Common myeloid progenitor, CD34-positive (primary cell): ENCODE data around the gene EGLN1.
A peak's percentile ranks its signal among the peaks of the same experiment; 100 is the strongest.

Source experiments
- CTCF ChIA-PET: fragments of 350-600 bp; sonication (Branson Sonifier 250); formaldehyde crosslinking; loops from one replicate; lab custom pipeline; 2021; ENCODE audit warnings: antibody characterized with exemption; lab: Charles Lee
- POLR2A ChIA-PET: fragments of 350-600 bp; sonication (Branson Sonifier 250); formaldehyde crosslinking; loops from one replicate; lab custom pipeline; 2021; ENCODE audit warnings: antibody characterized with exemption; lab: Charles Lee
- DNase-seq, 3 donors: peaks; one replicate each; pipeline versions ENCODE4 v3.0.0 to v3.0.0-alpha.2; 2013
- H3K27ac ChIP-seq, 2 experiments: 1 replicate in 1 of 2; 2 replicates in 1 of 2; pipeline ENCODE4 v1.7.0; 2013; ENCODE audit warnings: inconsistent platforms in 2 of 2, low read length in 2 of 2, mild to moderate bottlenecking in 2 of 2, low read depth in 1 of 2, moderate library complexity in 1 of 2; ENCODE audit not compliant: severe bottlenecking in 2 of 2, insufficient read depth in 1 of 2, poor library complexity in 1 of 2
- H3K27me3 ChIP-seq, 5 experiments: replicated peaks in 2 of 5; 1 replicate in 3 of 5; 2 replicates in 2 of 5; pipeline versions ENCODE4 v1.6.1 to v1.7.0; 2013; ENCODE audit warnings: low read length in 4 of 5, mild to moderate bottlenecking in 2 of 5, moderate library complexity in 2 of 5, inconsistent platforms in 1 of 5; ENCODE audit not compliant: insufficient read depth in 5 of 5, control insufficient read depth in 4 of 5
- H3K36me3 ChIP-seq, 4 experiments: 1 replicate in 2 of 4; 2 replicates in 2 of 4; pipeline versions ENCODE4 v1.6.1 to v1.7.0; 2013; ENCODE audit warnings: low read length in 3 of 4, control low read depth in 1 of 4, mild to moderate bottlenecking in 1 of 4; ENCODE audit not compliant: control insufficient read depth in 4 of 4, insufficient read depth in 4 of 4
- H3K4me1 ChIP-seq, 4 experiments: 1 replicate in 3 of 4; 2 replicates in 1 of 4; pipeline versions ENCODE4 v1.6.1 to v1.7.1; 2013; ENCODE audit warnings: low read length in 3 of 4, mild to moderate bottlenecking in 3 of 4, control low read depth in 1 of 4, inconsistent platforms in 1 of 4, moderate library complexity in 1 of 4; ENCODE audit not compliant: control insufficient read depth in 4 of 4, insufficient read depth in 4 of 4; ENCODE audit errors: control extremely low read depth in 1 of 4
- H3K4me3 ChIP-seq, 7 experiments: 1 replicate in 4 of 7; 2 replicates in 3 of 7; pipeline versions ENCODE4 v1.5.1 to v1.7.0; 2013; ENCODE audit warnings: mild to moderate bottlenecking in 7 of 7, low read length in 6 of 7, moderate library complexity in 6 of 7, inconsistent platforms in 2 of 7, low read depth in 2 of 7, control low read depth in 1 of 7; ENCODE audit not compliant: insufficient read depth in 4 of 7, control insufficient read depth in 1 of 7; ENCODE audit errors: extremely low read depth in 1 of 7
- H3K9me3 ChIP-seq, 5 experiments: 1 replicate in 4 of 5; 2 replicates in 1 of 5; pipeline versions ENCODE4 v1.6.1 to v1.7.1; 2013; ENCODE audit warnings: low read length in 4 of 5, mild to moderate bottlenecking in 2 of 5, inconsistent platforms in 1 of 5, low read depth in 1 of 5, moderate library complexity in 1 of 5; ENCODE audit not compliant: control insufficient read depth in 4 of 5, insufficient read depth in 2 of 5; ENCODE audit errors: control extremely low read depth in 1 of 5
- WGBS: methylation state at CpG from one replicate; pipeline ENCODE4 v1.1.5; 2013; ENCODE audit not compliant: insufficient coverage; 5-methylcytosine and 5-hydroxymethylcytosine counted together

The EGLN1 gene

GRCh38 chr1:231419147-231419546 is 2.9 kb downstream of the EGLN1 start:
- no peaks in the 10 kb centered on the region for H3K9me3 ChIP-seq
- peaks cover 0 to 10% (median 8%) of the 10 kb centered on the region in 5 experiments for H3K27me3 ChIP-seq
- peak overlapping the region in 5 of 7 experiments; percentile 33 to 91 (median 79) for H3K4me3 ChIP-seq
- peaks cover 23 to 50% (median 37%) of the 10 kb centered on the region in 4 experiments for H3K4me1 ChIP-seq
- peaks cover 0 to 5% (median 2%) of the 10 kb centered on the region in 4 experiments for H3K36me3 ChIP-seq
- no peak overlapping the region for H3K27ac ChIP-seq
- 100% methylated on average over 1 of the region's 1 CpG for WGBS
- no peak for DNase-seq
- CTCF ChIA-PET = no interaction called here
- POLR2A ChIA-PET = no interaction called here

GRCh38 chr1:231418741-231419107 is 3.4 kb downstream of the EGLN1 start:
- H3K27ac ChIP-seq = no peak overlapping the region
- H3K4me3 ChIP-seq = peak overlapping the region in 4 of 7 experiments; percentile 33 to 91 (median 80)
- CTCF ChIA-PET = interaction anchor here (1.0 kb wide), 1 partner anchor 154 kb away, joined by 3 read pairs; no protein-coding TSS in a partner anchor
- POLR2A ChIA-PET = interaction anchor here (1.1 kb wide), 1 partner anchor 15 kb away, joined by 5 read pairs; no protein-coding TSS in a partner anchor
- WGBS = 92% methylated on average over 2 of the region's 4 CpGs
- H3K4me1 ChIP-seq = peaks cover 23 to 50% (median 37%) of the 10 kb centered on the region in 4 experiments
- H3K27me3 ChIP-seq = peaks cover 0 to 8% (median 3%) of the 10 kb centered on the region in 5 experiments
- DNase-seq = no peak
- H3K9me3 ChIP-seq = no peaks in the 10 kb centered on the region
- H3K36me3 ChIP-seq = peaks cover 0 to 5% (median 3%) of the 10 kb centered on the region in 4 experiments

- Histone ChIP-seq H3K27ac (no peak overlapping the region), H3K27me3 (peaks cover 0 to 4% (median 0%) of the 10 kb centered on the region in 5 experiments), H3K4me3 (peak overlapping the region in 2 of 7 experiments; percentile 64 to 81), H3K4me1 (peaks cover 23 to 50% (median 36%) of the 10 kb centered on the region in 4 experiments), H3K9me3 (no peaks in the 10 kb centered on the region), H3K36me3 (peaks cover 0 to 8% (median 4%) of the 10 kb centered on the region in 4 experiments)
- WGBS = 100% methylated on average over 2 of the region's 4 CpGs
- CTCF ChIA-PET = interaction anchor here (1.0 kb wide), 1 partner anchor 154 kb away, joined by 3 read pairs; no protein-coding TSS in a partner anchor
- POLR2A ChIA-PET = interaction anchor here (1.1 kb wide), 1 partner anchor 15 kb away, joined by 5 read pairs; no protein-coding TSS in a partner anchor
- no peak for DNase-seq
Measured at GRCh38 chr1:231418101-231418740, 3.9 kb downstream of the EGLN1 start.

GRCh38 chr1:231417513-231417912 is 4.6 kb downstream of the EGLN1 start:
- ChIA-PET POLR2A (interaction anchor here (1.1 kb wide), 1 partner anchor 14 kb away, joined by 5 read pairs; no protein-coding TSS in a partner anchor), CTCF (interaction anchor here (0.8 to 1.0 kb wide), 2 partner anchors 92 to 155 kb away, joined by 3 read pairs; no protein-coding TSS in a partner anchor)
- peak overlapping the region in 2 of 7 experiments; percentile 21 to 64 for H3K4me3 ChIP-seq
- WGBS = 100% methylated on average over 1 of the region's 2 CpGs
- peaks cover 20 to 48% (median 32%) of the 10 kb centered on the region in 4 experiments for H3K4me1 ChIP-seq
- no peak overlapping the region for H3K27ac ChIP-seq
- no peak for DNase-seq
- H3K36me3 ChIP-seq = peaks cover under 1 to 8% (median 5%) of the 10 kb centered on the region in 4 experiments
- H3K27me3 ChIP-seq = no peaks in the 10 kb centered on the region
- no peaks in the 10 kb centered on the region for H3K9me3 ChIP-seq

- CTCF ChIA-PET = interaction anchor here (0.8 kb wide), 1 partner anchor 92 kb away, joined by 3 read pairs; no protein-coding TSS in a partner anchor
- 80% methylated on average over 1 of the region's 1 CpG for WGBS
- H3K4me3 ChIP-seq = peak overlapping the region in 1 of 7 experiments; percentile 64
Measured at GRCh38 chr1:231416901-231417300, 5.2 kb downstream of the EGLN1 start.

GRCh38 chr1:231415018-231415583 is 7.0 kb downstream of the EGLN1 start:
- CTCF ChIA-PET = interaction anchor here (0.6 kb wide), 2 partner anchors 130 to 440 kb away, joined by 3 read pairs; no protein-coding TSS in a partner anchor
- WGBS = 100% methylated on average over 3 of the region's 5 CpGs
- POLR2A ChIA-PET = no interaction called here
- no peaks in the 10 kb centered on the region for H3K27me3 ChIP-seq
- no peaks in the 10 kb centered on the region for H3K9me3 ChIP-seq
- H3K4me1 ChIP-seq = peaks cover 15 to 33% (median 31%) of the 10 kb centered on the region in 4 experiments
- peaks cover 3 to 10% (median 5%) of the 10 kb centered on the region in 4 experiments for H3K36me3 ChIP-seq
- no peak overlapping the region for H3K27ac ChIP-seq
- no peak for DNase-seq
- H3K4me3 ChIP-seq = no peak overlapping the region

More at GRCh38 chr1:231416901-231417300, 5.2 kb downstream of the EGLN1 start:
- peaks cover 3 to 10% (median 5%) of the 10 kb centered on the region in 4 experiments for H3K36me3 ChIP-seq
- POLR2A ChIA-PET = no interaction called here
- H3K4me1 ChIP-seq = peaks cover 20 to 46% (median 32%) of the 10 kb centered on the region in 4 experiments
- H3K27ac ChIP-seq = no peak overlapping the region
- no peaks in the 10 kb centered on the region for H3K27me3 ChIP-seq
- H3K9me3 ChIP-seq = no peaks in the 10 kb centered on the region
- DNase-seq = peak in 1 of 3 donors; percentile 16
